HepG2 (cell line): ENCODE results near the gene UAP1L1. TPM values are rescaled to one million over a fixed set of nuclear protein-coding genes. Genes with fewer than 3 reads are reported as not detected.

Experiments used
- GATA4 ChIP-seq: sonication (generic); IDR thresholded peaks from 2 replicates; pipeline ENCODE4 v1.6.1; 2016; ENCODE audit warnings: antibody characterized with exemption, low read depth, borderline replicate concordance
- HNRNPH1 ChIP-seq: fragments of 200-400 bp; formaldehyde crosslinking; optimal IDR thresholded peaks from 2 replicates; pipeline ENCODE3; 2017; ENCODE audit warnings: mild to moderate bottlenecking, low read depth, low read length
- HOXA5 ChIP-seq: sonication (generic); formaldehyde crosslinking; IDR thresholded peaks from 2 replicates; pipeline ENCODE4 v1.4.0; 2020; ENCODE audit warnings: missing genetic modification reagents
- RBM39 ChIP-seq: fragments of 200-400 bp; formaldehyde crosslinking; IDR thresholded peaks from one replicate; pipeline ENCODE4 v1.6.1; 2018; ENCODE audit warnings: antibody characterized with exemption, mild to moderate bottlenecking, low read depth, low read length; ENCODE audit not compliant: poor library complexity, severe bottlenecking
- RFX1 ChIP-seq: fragments of 450-650 bp; IDR thresholded peaks from 2 replicates; pipeline ENCODE4 v1.6.1; 2017
- ZSCAN20 ChIP-seq: sonication (generic); formaldehyde crosslinking; IDR thresholded peaks from 2 replicates; pipeline ENCODE4 v1.4.0; 2020; ENCODE audit warnings: missing genetic modification reagents, mild to moderate bottlenecking, borderline replicate concordance
- polyA plus RNA-seq, 8 experiments: library from polyadenylated mRNA; depleted of rRNA in 3 of 8; stranded (reverse) in 7 of 8; unstranded in 1 of 8; fragments of >200 nt; fragmentation: Illumina TruSeq in 4 of 8; extraction: Trizol in 4 of 8; gene quantifications; 2 replicates each; pipeline versions ENCODE4 v1.2.1 to v1.2.3, GENCODE V29; 2011 to 2016; ENCODE audit warnings: low read depth in 4 of 8, missing spikeins in 1 of 8, mixed read lengths in 1 of 8; ENCODE audit not compliant: insufficient read depth in 1 of 8
- total RNA-seq, 5 experiments: library from RNA; depleted of rRNA; stranded (reverse); fragments of >200 nt; fragmentation: Illumina TruSeq; extraction: Trizol; gene quantifications; 2 replicates each; pipeline ENCODE4 v1.2.3, GENCODE V29; 2016; ENCODE audit warnings: low read depth in 1 of 5
- TF ChIP-seq, protein P1 (sequence below), 2 experiments: sonication (generic) in 1 of 2; formaldehyde crosslinking in 1 of 2; IDR thresholded peaks; 2 replicates each; pipeline versions ENCODE4 v1.6.1 to v1.9.0; 2014 to 2022; ENCODE audit warnings: antibody characterized with exemption in 1 of 2, borderline replicate concordance in 1 of 2, inconsistent platforms in 1 of 2, low read depth in 1 of 2, missing genetic modification reagents in 1 of 2

UAP1L1 gene
- total and polyA plus RNA-seq, 2 of the 13 experiments (the other 11 are each of a cell fraction or from before 2014, with no cell fraction given): 5.4 to 6.4 TPM

DNA sequence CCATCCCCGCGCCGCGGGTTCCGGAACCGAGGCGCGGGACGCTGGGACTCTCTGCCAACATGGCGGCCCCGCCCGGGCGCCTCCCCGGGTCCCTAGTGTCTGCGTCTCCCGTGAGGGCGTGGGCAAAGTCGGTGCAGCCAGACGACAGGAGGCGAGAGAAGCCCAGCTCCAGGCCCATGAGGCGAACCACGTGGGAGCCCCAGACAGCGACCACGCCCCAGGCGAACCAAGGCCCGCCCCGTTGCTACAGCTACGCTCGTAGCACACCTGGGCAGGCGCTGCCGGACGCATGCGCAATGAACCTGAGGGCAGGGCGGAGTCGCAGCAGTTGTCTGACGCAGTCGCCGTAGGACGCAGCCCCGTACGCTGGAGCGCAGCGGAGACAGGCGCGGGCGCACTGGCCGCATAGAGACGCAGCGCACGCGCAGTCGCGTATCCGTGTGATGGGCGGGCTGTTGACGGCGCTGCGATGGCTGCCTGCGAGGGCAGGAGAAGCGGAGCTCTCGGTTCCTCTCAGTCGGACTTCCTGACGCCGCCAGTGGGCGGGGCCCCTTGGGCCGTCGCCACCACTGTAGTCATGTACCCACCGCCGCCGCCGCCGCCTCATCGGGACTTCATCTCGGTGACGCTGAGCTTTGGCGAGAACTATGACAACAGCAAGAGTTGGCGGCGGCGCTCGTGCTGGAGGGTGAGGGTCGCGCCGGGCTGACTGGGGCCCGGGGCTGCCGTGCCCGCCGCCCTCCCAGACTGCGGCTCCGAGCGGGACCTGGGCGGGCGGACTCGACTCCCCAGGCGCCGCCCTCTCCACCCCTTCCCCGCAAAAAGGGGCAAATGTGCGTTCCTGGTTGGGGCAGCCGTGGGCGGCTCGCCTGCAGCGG, 9.5 kb downstream of the UAP1L1 start, which contains the start of gene MAN1B1 (continued):
- TF ChIP-seq, protein P1, sequence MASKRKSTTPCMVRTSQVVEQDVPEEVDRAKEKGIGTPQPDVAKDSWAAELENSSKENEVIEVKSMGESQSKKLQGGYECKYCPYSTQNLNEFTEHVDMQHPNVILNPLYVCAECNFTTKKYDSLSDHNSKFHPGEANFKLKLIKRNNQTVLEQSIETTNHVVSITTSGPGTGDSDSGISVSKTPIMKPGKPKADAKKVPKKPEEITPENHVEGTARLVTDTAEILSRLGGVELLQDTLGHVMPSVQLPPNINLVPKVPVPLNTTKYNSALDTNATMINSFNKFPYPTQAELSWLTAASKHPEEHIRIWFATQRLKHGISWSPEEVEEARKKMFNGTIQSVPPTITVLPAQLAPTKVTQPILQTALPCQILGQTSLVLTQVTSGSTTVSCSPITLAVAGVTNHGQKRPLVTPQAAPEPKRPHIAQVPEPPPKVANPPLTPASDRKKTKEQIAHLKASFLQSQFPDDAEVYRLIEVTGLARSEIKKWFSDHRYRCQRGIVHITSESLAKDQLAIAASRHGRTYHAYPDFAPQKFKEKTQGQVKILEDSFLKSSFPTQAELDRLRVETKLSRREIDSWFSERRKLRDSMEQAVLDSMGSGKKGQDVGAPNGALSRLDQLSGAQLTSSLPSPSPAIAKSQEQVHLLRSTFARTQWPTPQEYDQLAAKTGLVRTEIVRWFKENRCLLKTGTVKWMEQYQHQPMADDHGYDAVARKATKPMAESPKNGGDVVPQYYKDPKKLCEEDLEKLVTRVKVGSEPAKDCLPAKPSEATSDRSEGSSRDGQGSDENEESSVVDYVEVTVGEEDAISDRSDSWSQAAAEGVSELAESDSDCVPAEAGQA (IDR thresholded peaks at IDR 0.05; ENCODE audit: low read depth): peak; percentile 72; the same call in 1 of the 2 replicates
- TF ChIP-seq, protein P1 (CRISPR knock-in tag; IDR thresholded peaks at IDR 0.05; ENCODE audit: borderline replicate concordance): no peak
- TF ChIP-seq RBM39 (peak; percentile 55), HOXA5 (CRISPR knock-in tag) (peak; percentile 64; the same call in 1 of the 2 replicates), ZSCAN20 (CRISPR knock-in tag) (no peak), RFX1 (peak; percentile 98), GATA4 (0 out of 2 replicates have a peak, but pooled peaks have one; percentile 25), HNRNPH1 (peak; percentile 35)
